Activated CD8-positive, alpha-beta memory T cell treated with anti-CD3 and anti-CD28 coated beads for 48 hours (primary cell): ENCODE data around the gene GPR6.
A peak's percentile ranks its signal among the peaks of the same experiment; 100 is the strongest.

Experiments used
- DNase-seq, 3 experiments: peaks; one replicate each; pipeline ENCODE4 v3.0.0-alpha.2; 2020; ENCODE audit warnings: low read depth in 2 of 3, low spot score in 2 of 3

The GPR6 gene

GRCh38 chr6:109978174-109979032, at the start of gene GPR6:
Gene GPR6 (plus strand): TSS chr6:109978311. CDS start chr6:109979113, 802 bp downstream.
- peak in 2 of 3 experiments; percentile 11 to 15 for DNase-seq

- no peak for DNase-seq
Measured at GRCh38 chr6:109934293-109934692, 43.8 kb upstream of the GPR6 start.

GRCh38 chr6:109939654-109940053, 38.5 kb upstream of the GPR6 start:
- DNase-seq = no peak

GRCh38 chr6:109944448-109944847, 33.7 kb upstream of the GPR6 start:
- no peak for DNase-seq

- no peak for DNase-seq
Measured at GRCh38 chr6:109945091-109945490, 33.0 kb upstream of the GPR6 start.

GRCh38 chr6:109946979-109947378, 31.1 kb upstream of the GPR6 start:
- no peak for DNase-seq

GRCh38 chr6:109949281-109950065, 28.6 kb upstream of the GPR6 start:
- DNase-seq = no peak

GRCh38 chr6:109955491-109955890, 22.6 kb upstream of the GPR6 start:
- DNase-seq = no peak

- DNase-seq = no peak
Measured at GRCh38 chr6:109958626-109959025, 19.5 kb upstream of the GPR6 start.

GRCh38 chr6:109961611-109962041, 16.5 kb upstream of the GPR6 start:
- DNase-seq = no peak

GRCh38 chr6:109962271-109962670, 15.8 kb upstream of the GPR6 start:
- no peak for DNase-seq

- DNase-seq = no peak
Measured at GRCh38 chr6:109963598-109964170, 14.4 kb upstream of the GPR6 start.

GRCh38 chr6:109964949-109965348, 13.2 kb upstream of the GPR6 start:
- no peak for DNase-seq

- DNase-seq = no peak
Measured at GRCh38 chr6:109966299-109966698, 11.8 kb upstream of the GPR6 start.

GRCh38 chr6:109977791-109978173, 329 bp upstream of the GPR6 start:
- no peak for DNase-seq

- DNase-seq = no peak
Measured at GRCh38 chr6:109979033-109979921, 1.2 kb downstream of the GPR6 start.

- no peak for DNase-seq
Measured at GRCh38 chr6:109984410-109984809, 6.3 kb downstream of the GPR6 start.

GRCh38 chr6:109987196-109987595, 9.1 kb downstream of the GPR6 start:
- DNase-seq = no peak

GRCh38 chr6:109991201-109992101, 13.3 kb downstream of the GPR6 start:
- no peak for DNase-seq
